ENCODE results near the gene PHACTR2.

PHACTR2 gene

GRCh38 chr6:143759666-143760065 lies 81.9 kb downstream of the PHACTR2 start:
- TF ChIP-seq CTCF (IDR thresholded peaks at IDR 0.05) (no peak), ZFX (IDR thresholded peaks at IDR 0.05; ENCODE audit: borderline replicate concordance) (no peak)
- H3K27ac ChIP-seq = no peak overlapping the region

- H3K27ac ChIP-seq = no peak overlapping the region
- TF ChIP-seq CTCF (IDR thresholded peaks at IDR 0.05) (no peak), ZFX (IDR thresholded peaks at IDR 0.05; ENCODE audit: borderline replicate concordance) (no peak)
These were observed 83.3 kb downstream of the PHACTR2 start for GRCh38 chr6:143761074-143761473.

GRCh38 chr6:143762126-143762525 lies 84.4 kb downstream of the PHACTR2 start:
- TF ChIP-seq CTCF (IDR thresholded peaks at IDR 0.05) (no peak), ZFX (IDR thresholded peaks at IDR 0.05; ENCODE audit: borderline replicate concordance) (no peak)
- no peak overlapping the region for H3K27ac ChIP-seq

- TF ChIP-seq CTCF (IDR thresholded peaks at IDR 0.05) = no peak
- TF ChIP-seq ZFX (IDR thresholded peaks at IDR 0.05; ENCODE audit: borderline replicate concordance) = no peak
- no peak overlapping the region for H3K27ac ChIP-seq
These were observed 87.8 kb downstream of the PHACTR2 start for GRCh38 chr6:143765422-143766184.

- no peak overlapping the region for H3K27ac ChIP-seq
- TF ChIP-seq CTCF (IDR thresholded peaks at IDR 0.05) (no peak), ZFX (IDR thresholded peaks at IDR 0.05; ENCODE audit: borderline replicate concordance) (no peak)
These were observed 88.4 kb downstream of the PHACTR2 start for GRCh38 chr6:143766185-143766553.

DNA sequence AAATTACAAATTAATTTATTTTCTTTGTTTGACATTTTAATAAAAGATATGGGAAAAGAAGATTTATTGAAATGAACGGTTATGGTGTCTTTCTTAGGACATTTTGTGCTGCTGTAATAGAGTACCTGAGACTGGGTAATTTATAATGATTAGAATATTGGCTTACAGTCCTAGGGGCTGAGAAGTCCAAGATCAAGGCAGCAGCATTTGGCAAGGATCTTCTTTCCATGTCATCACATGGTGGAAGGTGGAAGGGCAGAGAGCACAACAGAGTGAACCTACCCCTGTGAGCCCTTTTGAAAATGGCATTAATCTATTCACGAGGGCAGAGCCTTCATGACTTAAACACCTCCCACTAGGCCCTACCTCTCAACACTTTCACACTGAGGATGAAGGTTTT lies 89.7 kb downstream of the PHACTR2 start:
- TF ChIP-seq ZFX (IDR thresholded peaks at IDR 0.05; ENCODE audit: borderline replicate concordance) (no peak), CTCF (IDR thresholded peaks at IDR 0.05) (no peak)
- no peak overlapping the region for H3K27ac ChIP-seq

Measured in 22Rv1 (cell line).